Rectal smooth muscle tissue (tissue), 1 donor: ENCODE results near the gene ESPNL.

Source experiments
- H3K27ac ChIP-seq: one replicate; pipeline ENCODE4 v1.7.0; 2013; ENCODE audit warnings: low read depth, low read length, inconsistent platforms
- H3K27me3 ChIP-seq: one replicate; pipeline ENCODE4 v1.7.0; 2013; ENCODE audit warnings: low read length; ENCODE audit not compliant: control insufficient read depth, insufficient read depth
- H3K36me3 ChIP-seq: one replicate; pipeline ENCODE4 v1.7.0; 2013; ENCODE audit warnings: low read length; ENCODE audit not compliant: control insufficient read depth, insufficient read depth
- H3K4me1 ChIP-seq: one replicate; pipeline ENCODE4 v1.7.0; 2013; ENCODE audit warnings: low read length; ENCODE audit not compliant: control insufficient read depth, insufficient read depth
- H3K4me3 ChIP-seq: one replicate; pipeline ENCODE4 v1.7.0; 2013; ENCODE audit warnings: low read length
- H3K9ac ChIP-seq: one replicate; pipeline ENCODE4 v1.7.0; 2013; ENCODE audit warnings: low read length

ESPNL gene

GRCh38 chr2:238162846-238163441, 62.8 kb downstream of the ESPNL start:
- Histone ChIP-seq H3K27ac (no peak overlapping the region), H3K36me3 (no peaks in the 10 kb centered on the region), H3K4me1 (no peaks in the 10 kb centered on the region), H3K4me3 (no peak overlapping the region), H3K27me3 (peaks cover 16% of the 10 kb centered on the region), H3K9ac (no peak overlapping the region)

DNA sequence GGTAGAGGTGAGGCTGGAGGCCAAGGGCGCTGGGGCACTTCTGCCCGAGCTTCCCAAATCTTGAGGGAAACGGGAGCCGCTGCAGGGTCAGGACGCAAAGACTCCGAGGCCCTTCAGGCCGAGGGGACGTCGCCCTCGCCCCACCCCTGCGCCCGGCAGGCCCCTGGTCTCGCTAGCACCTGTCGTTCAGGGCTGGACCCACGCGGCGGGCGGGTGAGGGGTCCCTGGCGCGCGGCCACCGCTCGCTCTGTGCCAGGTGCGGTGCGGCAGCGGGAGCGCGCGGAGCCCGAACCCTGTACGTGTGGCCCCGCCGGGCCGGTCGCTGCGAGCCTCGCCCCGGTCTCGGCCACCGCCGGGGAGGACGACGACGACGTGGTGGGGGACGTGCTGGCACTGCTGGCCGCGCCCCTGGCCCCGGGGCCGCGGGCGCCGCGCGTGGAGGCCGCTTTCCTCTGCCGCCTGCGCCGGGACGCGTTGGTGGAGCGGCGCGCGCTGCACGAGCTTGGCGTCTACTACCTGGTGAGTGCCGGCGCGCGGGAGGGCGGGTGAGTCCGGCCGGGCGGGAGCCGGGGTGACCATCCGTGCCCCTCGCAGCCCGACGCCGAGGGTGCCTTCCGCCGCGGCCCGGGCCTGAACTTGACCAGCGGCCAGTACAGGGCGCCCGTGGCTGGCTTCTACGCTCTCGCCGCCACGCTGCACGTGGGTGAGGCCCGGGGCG, 63.5 kb downstream of the ESPNL start:
- H3K27ac ChIP-seq, result no peak overlapping the region
- H3K9ac ChIP-seq, result no peak overlapping the region
- H3K4me3 ChIP-seq, result no peak overlapping the region
- no peaks in the 10 kb centered on the region for H3K4me1 ChIP-seq
- H3K27me3 ChIP-seq, result peaks cover 11% of the 10 kb centered on the region
- no peaks in the 10 kb centered on the region for H3K36me3 ChIP-seq

DNA sequence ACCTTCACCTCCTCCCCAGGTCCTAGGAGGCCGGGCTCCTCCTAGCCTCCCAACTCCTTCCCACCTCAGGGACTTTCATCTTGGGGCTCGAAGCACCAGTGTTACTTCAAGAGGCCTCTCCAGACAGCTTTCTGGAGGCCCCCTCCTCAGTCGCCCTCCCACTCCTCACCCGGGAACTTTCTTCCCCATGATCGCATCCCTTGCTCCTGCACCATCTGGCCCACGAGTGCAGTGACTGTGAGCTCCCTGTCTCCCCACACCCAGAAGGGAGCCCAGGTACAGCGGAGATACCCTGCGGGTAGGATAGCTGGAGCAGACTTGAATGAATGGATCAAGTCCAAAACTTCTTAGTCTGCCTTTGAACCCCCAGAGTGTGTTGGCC, 64.8 kb downstream of the ESPNL start:
- peaks cover 10% of the 10 kb centered on the region for H3K4me1 ChIP-seq
- no peak overlapping the region for H3K9ac ChIP-seq
- peaks cover 4% of the 10 kb centered on the region for H3K36me3 ChIP-seq
- no peak overlapping the region for H3K4me3 ChIP-seq
- peaks cover 11% of the 10 kb centered on the region for H3K27me3 ChIP-seq
- H3K27ac ChIP-seq, result no peak overlapping the region

DNA sequence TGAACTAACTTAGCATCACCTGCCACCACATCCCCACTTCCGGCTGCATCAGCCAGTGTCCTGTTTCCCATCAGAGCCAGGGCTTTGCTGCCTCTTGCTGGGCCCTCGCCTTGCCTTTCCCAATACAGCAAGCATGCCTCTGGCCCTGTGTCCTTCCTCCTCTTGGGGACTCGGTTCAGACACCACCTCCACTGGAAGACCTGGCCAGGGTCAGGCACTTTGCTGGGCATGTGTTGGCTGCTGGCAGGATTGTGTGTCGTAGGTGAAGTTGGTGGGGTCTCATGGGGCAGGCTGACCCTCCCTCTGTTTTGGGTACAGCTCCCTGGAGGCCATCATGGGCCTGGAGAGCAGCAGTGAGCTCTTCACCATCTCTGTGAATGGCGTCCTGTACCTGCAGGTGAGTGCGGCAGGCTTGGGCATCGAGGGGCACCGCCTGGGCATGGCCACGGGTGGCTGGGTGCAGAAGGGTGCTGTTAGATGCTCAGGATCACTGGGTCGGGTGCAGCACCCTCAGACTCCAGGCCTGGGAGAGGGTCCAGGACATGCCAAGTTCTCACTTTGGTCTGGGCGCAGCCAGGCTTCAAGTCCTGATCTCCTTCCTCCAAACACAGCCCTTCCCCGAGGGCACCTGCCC, 65.3 kb downstream of the ESPNL start:
- peaks cover 15% of the 10 kb centered on the region for H3K4me1 ChIP-seq
- H3K4me3 ChIP-seq, result no peak overlapping the region
- peaks cover 5% of the 10 kb centered on the region for H3K36me3 ChIP-seq
- H3K27me3 ChIP-seq, result peaks cover 11% of the 10 kb centered on the region
- no peak overlapping the region for H3K9ac ChIP-seq
- no peak overlapping the region for H3K27ac ChIP-seq

DNA sequence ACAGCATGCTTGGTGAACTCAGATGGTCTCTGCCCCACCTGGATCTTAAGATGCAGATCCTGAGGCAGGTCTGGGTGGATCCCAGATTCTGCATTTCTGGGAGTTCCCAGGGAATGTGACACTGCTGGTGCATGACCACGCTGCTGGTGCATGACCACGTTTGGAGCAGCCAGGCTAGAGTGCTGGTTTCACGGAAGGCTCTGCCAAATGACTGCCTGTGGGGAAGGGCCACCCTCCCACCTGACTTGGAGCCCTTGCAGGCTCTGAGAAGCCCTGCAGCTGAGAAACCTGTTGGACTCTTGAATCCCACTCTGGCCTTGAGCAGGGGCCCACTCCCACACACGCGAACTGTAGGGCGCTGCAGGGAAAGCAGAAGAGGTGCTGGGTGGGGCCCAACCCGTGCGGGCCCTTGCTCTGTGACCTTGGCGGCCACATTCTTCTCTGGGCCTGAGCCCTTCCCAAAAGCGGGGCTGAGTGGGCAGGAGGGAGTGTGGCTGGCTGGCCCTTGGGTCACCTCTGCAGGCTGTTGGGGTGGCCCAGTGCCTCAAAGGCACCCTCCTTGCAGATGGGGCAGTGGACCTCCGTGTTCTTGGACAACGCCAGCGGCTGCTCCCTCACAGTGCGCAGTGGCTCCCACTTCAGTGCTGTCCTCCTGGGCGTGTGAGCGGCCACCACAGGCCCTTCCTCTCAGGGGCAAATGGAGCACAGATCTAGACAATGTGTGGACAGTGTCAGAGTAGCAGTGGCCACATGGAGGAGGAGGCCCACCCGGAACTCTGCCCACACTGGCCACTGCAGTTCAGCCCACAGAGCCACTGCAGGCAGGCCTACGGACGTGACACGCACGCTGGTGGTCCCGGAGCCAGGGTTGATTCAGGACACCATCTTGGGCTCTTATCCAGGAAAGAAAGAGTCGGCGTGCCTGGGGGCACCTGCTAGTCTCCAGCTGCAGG, 66.5 kb downstream of the ESPNL start:
- Histone ChIP-seq H3K4me3 (no peak overlapping the region), H3K9ac (no peak overlapping the region), H3K4me1 (peaks cover 16% of the 10 kb centered on the region), H3K36me3 (peaks cover 10% of the 10 kb centered on the region), H3K27me3 (peaks cover 11% of the 10 kb centered on the region), H3K27ac (no peak overlapping the region)

- Histone ChIP-seq H3K27me3 (peaks cover 10% of the 10 kb centered on the region), H3K9ac (no peak overlapping the region), H3K36me3 (peaks cover 12% of the 10 kb centered on the region), H3K27ac (no peak overlapping the region), H3K4me3 (no peak overlapping the region), H3K4me1 (peaks cover 16% of the 10 kb centered on the region)
Observed at GRCh38 chr2:238167344-238167715, 67.2 kb downstream of the ESPNL start.

DNA sequence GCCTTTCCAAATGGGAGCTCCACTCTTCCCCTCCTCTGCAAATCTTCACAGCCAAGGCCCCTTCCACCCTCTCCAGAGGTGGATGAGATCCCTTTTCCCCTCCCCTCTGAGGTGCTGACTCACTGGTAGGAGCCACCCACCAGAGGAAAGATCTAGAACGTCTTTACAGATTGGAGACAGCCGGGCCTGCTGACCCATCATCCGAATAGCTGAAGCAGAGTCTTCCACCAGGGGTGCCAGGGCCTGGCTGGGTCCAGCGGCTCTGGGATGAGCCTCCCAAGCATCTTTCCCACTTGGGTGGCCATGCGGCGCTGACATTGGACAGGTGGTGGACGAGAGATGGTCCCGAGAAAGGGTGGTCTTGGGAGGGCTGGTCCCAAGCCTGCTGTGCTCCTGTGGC, 67.6 kb downstream of the ESPNL start:
- Histone ChIP-seq H3K4me1 (peaks cover 16% of the 10 kb centered on the region), H3K27ac (no peak overlapping the region), H3K36me3 (peaks cover 16% of the 10 kb centered on the region), H3K27me3 (peaks cover 6% of the 10 kb centered on the region), H3K9ac (no peak overlapping the region), H3K4me3 (no peak overlapping the region)

DNA sequence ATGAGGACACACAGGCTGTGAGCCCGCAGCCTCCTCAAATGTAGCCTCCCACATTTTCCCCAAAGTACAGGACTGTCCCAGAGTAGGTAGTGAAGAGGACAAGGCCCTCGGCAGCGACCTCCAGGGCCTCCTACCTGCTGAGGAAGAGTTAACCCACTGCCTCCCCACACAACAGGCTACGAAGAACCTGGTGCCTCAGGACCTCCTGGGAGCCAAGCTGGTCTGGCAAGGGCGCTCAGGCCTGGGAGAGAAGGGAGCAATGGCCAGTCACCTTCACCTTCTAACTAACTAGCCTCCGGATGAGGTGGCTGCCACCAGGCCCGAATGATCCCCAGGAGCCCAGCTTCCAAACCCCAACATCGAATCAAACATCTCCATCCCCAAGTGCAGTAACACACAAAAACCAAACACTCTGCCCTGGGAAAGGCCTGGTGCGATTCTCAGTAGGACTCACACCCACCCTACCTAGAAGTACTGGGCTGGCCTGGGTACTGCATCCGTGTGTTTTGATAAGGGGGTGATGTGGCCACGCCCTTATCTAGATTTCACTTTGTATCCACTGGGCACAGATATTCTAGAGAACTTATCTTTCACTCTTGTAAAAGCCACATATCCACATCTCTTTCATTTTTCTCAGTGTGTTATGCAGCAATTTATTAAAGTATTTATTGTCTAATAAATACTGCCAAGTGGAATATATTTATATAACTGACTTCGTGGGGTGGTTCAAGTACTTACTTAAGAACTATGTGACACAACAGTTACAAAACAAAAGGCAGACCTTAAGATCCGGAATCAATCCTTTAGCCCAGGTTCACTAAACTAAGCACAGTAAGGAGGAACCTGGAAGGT, 68.3 kb downstream of the ESPNL start:
- Histone ChIP-seq H3K4me3 (no peak overlapping the region), H3K9ac (no peak overlapping the region), H3K27me3 (peaks cover 6% of the 10 kb centered on the region), H3K36me3 (peaks cover 22% of the 10 kb centered on the region), H3K27ac (peak overlapping the region; percentile 52), H3K4me1 (peaks cover 16% of the 10 kb centered on the region)

- Histone ChIP-seq H3K9ac (no peak overlapping the region), H3K4me1 (peaks cover 16% of the 10 kb centered on the region), H3K27me3 (peaks cover 2% of the 10 kb centered on the region), H3K36me3 (peaks cover 23% of the 10 kb centered on the region), H3K4me3 (no peak overlapping the region), H3K27ac (peak overlapping the region; percentile 60)
Observed at GRCh38 chr2:238169048-238169707, 69.0 kb downstream of the ESPNL start.

DNA sequence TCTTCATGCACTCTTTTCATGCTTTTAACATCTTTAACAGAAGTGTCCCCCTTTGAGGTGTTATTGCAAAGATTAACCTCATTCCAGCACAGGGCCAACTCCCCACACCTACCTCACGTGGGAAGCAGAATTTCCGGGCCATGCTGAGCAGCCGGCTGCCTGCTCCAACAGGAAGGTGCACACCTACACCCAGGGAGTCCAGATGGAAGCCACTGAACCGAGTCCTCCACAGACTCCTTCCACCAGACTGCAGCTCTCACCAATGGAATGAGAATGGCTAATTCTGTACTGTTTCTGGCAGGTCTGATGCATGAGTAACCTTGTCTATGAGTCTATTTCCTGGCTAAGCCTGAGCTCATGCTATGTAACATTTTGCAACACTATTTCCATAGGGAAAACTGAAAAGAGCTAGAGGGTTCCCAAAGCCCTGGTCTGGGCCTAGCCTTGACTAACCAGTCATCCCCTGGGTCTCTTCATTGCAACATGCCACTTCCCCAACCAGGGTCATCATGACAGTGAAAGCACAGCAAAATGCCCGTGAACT, 69.6 kb downstream of the ESPNL start:
- Histone ChIP-seq H3K4me1 (peaks cover 16% of the 10 kb centered on the region), H3K4me3 (no peak overlapping the region), H3K9ac (no peak overlapping the region), H3K27ac (peak overlapping the region; percentile 60), H3K36me3 (peaks cover 26% of the 10 kb centered on the region), H3K27me3 (no peaks in the 10 kb centered on the region)
